D341Med (cell line): ENCODE data around the gene SORBS2.

Experiments used
- DNase-seq: peaks from one replicate; pipeline ENCODE4 v3.0.0; 2012; ENCODE audit warnings: low spot score

The SORBS2 gene

DNA sequence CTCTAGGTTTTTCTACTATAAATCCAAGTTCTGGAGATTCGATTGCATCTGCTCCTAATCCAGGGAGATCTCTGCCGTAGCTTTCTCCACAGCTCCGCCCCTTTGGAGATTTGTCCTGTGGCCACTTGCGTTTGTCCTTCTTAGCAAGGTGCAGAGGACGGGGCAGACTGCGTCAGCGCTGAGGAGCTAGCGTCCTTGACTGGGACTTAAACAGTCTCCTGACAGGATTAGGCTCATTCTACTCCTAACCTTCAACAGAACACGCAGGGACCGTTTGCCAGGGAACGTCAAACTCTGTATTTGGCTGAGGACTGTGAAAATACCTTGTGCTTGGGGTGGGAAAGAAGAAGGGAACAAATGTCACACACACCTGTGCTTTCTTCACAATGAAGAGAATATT, 38.6 kb downstream of the SORBS2 start:
- DNase-seq, result peak; percentile 45

DNA sequence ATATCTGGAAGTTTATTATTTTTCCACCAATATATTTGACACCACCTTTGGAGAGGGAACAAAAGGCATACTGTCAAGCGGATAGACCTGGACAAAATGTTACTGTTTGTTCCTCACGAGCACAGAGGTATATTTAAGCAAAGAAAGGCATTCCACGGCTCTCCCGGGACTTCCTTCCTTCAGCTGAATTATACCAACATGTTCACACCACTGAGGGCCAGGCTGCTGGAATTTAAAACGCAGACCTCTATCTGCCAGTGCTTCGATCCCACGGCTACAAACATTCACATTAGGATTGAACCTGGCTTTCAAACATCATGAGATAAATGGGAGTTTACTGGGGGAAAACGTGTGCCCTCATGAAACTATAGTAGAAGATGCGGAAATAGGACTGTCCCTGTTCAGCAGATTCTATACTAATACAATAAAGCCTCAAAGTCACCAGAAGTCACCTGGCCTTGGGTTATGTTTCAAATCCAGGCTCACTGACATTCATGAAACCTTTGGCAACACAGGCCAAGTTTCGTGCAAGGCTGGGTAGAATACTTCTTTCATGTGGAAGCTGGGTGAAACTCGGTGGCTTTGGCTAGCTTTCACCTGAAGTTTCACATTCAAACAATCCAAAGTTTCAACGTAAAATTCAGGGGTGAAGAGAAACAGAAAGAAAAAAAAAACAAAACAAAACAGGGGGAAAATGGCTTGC, 39.5 kb downstream of the SORBS2 start:
- no peak for DNase-seq

DNA sequence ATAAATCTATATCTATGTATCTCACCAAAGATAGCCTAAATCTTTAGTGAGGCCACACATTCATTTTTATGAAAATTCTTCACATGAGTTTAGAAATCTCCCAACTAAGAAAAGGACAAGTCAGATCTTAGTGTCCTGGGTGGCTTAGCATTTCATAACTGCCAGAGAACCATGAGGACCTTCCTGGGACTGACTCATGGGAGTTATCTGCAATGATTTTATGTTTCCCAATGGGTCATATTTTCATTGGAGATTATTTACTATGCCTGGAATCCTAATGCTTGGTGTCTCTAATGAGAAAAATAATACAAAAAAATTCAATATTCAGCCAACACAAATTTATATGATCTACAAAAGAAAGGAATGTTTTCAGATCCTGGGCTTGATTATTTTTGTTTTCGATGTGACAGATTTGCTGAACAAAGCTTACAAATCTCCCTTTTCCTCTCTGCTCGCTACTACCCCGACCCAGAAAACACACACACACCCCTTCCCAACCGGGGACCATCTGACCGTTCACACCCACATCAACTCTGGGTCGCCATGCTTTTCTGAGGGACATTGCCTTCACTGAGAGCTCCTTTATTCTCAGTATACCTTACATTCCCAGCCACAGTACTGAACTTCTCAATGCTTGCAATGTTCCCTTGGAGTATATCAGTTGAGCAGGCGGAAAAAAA, 40.1 kb downstream of the SORBS2 start:
- DNase-seq, result no peak

DNA sequence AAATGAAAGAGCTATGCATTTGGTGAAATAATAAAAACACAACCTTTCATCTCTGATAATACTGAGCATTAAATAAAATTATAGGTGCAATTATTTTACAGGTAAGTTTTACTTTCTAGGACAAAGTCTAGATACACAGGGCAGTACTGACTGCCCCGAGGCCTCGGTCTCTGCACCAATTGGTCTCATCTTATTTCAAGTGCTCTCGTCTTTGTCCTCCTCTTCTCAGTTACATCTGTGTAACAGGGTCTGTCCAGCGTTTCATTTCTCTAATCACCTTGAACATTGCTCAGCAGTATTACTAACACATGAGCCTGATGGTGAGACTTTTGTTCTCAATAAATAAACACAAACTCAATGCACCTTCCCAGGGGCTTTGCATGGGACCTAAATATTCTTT, 44.5 kb downstream of the SORBS2 start:
- no peak for DNase-seq

DNA sequence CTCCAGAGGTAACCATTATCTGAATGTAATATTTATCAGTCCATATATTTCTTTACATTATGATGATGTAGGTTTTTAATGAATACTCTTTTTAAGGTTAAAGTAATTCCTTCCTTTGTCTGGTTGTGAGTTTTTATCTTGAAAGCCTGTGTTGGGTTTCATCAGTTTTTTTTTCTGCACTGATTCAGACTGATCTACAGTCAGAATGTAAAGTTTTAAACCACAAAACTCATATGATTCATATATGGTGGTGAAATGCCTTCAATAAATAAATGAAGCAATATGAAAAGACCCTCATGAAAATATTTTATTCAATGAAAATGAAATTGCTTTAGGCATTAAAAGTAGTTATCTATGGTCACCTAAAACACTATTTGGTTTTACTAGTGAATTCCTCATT, 47.1 kb downstream of the SORBS2 start:
- no peak for DNase-seq

DNA sequence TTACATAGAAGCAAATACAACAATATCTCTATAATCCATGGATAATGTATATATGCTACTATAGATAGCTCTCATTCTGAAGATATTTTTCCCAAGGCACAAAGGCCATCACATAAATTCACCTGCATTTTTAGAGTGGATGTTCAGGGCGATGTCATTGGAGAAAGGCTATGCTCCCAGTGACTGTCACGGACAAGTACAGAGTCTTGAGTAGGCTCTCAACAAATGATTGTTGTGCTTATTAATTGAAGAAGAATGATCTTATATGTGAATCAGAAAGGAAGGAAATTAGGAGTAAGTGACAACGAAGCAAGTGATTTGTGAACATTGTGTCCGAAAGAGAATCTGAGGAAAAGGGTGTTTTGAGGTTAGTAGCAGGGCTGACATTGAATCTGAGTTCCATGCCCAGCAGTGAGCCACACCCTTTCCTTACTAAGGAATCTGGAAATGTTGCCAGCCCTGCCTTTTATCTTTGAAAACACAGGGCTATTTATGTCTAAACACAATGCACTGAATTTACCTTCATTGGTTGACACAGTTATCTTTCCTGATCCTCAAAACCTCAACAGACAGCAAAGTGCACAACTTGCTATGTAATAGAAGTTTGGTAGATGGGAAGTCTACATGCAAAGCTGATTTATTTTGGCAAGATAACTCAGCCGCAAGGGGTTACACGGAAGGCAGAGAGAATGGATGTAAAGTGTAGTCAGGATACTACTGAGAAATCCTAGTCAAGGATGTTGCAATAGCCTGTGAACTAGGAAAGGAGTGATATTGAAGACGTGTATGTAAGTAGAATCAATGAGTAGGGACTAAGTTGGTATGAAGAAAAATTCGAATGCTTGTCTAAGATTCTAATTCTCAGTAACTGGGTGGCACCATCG, 50.4 kb downstream of the SORBS2 start:
- DNase-seq, result no peak

DNA sequence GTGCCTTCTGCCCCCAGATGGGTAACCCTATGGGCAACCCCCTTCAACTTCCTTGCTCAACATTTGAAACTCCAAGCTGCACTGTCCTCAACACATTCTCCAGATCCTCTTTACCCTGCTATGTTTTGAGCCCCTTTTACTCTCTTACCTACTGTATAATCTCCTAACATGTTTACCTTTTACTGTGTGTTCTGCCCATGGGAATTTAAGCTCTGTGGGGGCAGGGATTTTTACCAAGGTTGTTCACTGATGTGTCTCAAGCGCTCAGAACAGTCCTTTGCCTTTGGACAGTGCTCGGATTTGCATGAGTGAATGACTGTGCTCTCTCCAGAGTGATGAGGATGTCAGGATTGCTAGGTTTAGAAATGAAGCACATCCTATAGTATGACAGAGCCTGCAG, 53.2 kb downstream of the SORBS2 start:
- DNase-seq, result no peak

DNA sequence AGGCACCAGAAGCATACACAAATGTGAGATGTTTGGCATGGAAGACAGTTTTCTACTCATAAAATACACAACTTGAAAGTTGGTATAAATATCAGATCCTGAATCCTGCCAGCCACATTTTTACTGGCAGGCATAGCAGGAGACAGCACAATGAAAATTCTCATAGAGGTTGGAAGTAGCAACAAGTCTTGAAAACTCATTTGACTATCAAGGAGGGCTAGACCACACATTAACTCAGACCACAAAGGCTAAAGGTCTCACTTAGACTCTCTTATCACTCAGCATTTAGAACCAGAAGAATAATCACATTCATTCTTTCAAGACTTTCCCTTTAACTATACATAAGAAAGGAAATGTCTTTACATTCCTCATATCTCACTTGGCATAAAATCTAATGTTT, 56.5 kb downstream of the SORBS2 start:
- DNase-seq, result no peak

DNA sequence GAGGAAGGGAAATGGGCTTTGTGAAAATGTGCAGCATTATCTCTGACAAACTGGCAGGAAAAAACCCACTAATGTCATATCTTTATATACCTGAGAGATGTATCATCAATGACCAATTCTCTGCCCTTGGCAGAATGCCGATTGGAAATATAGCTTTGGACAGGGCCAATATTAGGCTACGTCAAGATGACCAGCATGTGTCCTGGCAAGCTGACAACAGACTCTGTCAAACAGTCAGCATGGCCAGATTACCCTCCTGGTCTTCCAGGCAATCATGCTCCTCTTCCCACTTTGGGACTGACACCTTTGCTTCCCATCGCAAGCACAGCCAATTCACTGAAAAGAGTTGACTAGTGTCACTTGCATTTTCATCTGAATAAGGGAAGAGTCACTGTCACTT, 57.0 kb downstream of the SORBS2 start:
- no peak for DNase-seq

DNA sequence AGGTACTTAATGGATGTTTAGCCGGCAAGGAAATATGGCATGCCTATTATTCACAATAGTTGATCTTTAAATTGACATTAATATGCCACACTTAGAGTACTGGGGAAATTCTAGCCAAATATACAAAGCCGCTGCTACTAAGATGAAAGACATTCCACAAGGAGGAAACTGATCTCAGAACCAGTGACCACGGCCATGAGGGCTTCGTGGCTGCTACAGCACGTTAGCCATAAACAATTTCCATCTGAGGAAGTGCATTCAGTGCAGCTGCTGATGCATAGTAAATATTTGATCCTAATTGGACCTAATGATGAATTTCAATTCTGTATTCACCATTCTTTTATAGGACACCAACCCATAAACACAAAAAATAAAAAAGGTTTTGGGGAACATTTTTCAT, 59.1 kb downstream of the SORBS2 start:
- DNase-seq, result no peak

DNA sequence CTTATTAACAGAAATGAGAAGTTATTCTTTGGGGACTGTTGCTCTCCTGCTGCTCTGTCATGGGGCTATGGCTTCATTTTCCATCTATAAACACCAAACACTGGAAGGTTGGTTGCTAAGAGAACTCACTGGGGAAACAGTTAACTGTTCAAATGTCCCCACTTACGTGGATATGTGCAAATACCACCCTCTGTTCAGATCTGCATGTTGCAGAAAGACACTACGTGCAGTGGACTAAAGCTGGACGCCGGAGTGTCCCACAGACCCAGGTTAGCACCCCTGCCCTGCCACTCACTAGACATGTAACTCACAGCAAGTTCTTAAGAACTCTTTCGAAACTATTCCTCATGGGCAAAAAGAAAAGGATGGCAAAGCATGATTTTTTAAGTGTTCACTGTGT, 62.1 kb downstream of the SORBS2 start:
- DNase-seq, result no peak

DNA sequence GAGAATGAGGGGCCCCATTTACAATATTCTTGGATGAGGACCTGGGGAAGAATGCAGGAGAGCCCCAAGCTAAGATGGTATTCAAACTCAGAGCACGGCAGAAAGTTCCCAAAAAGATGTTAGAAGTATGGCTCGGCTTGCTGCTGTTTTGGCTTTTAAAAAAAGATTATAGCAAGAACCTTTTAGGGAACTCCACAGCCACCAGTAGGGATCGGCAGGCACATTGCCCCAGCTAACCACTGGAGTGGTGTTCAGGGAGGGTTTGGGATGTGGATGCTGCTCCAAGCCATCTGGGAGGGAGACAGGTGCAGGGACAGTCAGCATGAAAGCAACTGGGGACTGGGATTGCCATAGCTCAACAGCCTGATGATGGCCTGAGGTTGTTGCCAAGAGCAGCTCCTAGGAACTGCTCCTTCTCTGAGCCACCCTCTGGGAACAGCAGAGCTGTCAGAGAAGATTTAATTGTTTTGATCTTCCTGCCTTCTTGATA, 63.0 kb downstream of the SORBS2 start:
- no peak for DNase-seq

DNA sequence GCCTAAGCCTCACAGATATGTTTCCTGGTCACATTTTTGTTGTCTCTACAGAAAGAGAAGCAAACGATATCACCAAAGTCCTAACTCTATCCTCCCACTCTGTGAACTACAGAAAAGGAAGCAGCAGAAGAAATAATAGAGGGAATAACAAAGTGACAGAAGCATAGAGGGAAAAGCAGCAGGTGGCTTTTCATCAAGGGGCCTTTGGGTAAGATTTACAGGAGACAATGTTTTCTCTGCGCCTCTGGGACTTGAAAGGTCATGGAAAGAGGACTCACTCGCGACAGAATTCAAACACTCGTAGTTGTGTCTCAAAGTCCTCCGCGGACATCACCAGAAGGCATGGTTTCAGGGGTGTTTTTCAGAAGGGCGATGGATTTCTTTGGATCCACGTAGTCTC, 66.1 kb downstream of the SORBS2 start:
- no peak for DNase-seq

DNA sequence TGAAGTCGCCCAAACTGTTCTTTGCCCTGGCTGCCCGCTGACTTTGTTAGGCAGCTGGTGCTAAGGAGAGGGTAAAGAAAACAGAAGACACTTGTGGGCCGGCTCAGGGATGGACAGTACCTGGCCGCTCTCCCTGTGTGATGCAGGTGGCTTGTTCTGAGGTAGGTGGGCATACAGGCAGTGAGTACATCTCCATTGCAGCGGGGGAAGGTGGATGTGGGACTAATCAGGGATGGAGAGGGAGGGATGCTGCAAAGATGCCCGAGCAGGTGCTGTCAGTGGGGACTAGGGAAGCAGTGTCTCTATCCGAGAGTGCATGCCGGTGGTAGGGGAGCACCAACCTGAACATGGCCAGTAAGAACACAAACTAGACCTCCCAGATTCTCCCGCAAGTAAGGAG, 67.0 kb downstream of the SORBS2 start:
- DNase-seq, result no peak

DNA sequence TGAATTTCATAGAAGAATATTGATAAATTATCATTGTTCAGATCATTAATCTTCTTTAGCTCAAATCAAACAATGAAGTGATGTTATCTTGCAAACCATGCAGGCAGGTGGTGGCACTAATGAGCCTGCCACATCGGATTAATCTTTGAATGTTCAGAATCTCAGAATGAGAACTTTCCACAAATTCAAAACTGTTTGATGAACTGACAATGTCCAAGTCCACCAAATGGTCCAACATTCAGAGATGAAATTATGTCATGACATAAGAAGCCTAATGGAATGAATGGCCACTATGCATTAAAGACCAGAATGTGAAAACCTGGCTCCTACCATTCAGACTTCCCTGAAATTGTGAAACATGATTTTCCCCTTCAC, 67.5 kb downstream of the SORBS2 start:
- no peak for DNase-seq

DNA sequence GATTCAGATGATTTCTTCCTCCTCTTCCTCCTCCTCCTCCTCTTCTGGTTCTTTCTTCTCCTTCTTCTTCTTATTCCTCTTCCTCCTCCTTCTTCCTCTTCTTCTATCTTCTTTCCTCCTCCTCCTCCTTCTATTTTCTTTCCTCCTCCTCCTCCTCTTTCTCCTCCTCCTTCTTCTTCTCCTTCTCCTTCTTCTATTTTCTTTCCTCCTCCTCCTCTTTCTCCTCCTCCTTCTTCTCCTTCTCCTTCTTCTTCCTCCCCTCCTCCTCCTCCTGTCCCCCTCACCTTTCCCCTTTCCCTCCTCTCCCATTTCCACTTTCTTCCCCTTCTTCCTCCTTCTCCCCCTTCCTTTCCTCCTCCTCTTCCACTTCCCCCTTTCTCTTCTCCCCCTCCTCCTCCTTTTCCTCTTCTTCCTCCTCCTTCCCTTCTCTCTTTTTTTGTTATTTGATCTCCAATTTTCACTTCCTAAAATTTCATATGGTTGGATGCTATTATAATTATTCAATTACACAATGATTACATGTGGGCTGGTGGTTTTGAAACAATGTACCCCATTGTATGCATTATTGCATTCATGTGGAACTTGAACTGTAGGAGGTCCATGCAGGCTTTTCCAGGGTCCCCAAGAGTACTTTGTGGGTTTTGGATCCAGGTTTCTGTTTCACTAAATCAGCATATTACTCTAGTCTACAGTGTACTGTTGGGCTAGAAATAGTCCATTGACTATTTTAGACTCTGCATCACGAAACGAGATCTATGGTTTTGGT, 68.1 kb downstream of the SORBS2 start:
- no peak for DNase-seq

DNA sequence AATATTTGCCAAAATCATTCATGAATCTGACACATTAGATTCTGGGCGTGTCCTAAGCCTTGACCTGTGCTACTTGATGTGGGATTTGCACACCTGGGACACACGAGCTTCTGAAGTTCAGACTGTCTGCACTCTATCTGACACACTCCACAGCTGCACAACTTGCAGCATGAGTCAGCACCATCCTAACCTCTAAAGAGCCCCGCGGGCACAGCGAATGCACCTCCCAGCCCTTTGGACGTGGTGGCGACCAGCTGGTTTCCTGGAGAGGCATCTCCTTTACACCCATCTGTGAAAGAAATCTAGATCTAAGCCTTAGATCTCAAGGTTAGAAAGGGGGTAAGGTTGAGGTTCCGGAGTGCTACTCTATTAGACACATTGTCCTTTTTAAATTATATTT, 69.2 kb downstream of the SORBS2 start:
- no peak for DNase-seq

DNA sequence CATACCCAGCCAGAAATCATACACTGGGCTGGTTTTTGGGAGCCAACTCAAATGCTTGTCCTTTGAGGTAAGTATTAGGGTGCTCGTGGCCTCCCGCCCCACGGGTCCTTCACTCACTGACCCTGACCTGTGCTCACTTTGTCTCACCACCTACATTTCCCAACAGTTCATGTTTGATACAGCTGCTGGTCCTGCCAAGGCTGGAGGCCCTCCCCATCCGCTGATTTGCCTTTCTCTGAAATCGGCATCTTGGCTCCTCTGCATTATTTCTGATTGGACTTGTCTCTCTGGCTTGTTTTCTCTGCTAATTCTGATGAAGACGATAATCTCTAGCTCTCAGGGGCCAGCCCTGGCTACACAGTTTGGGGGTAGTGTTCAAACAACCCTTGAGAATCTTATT, 70.2 kb downstream of the SORBS2 start:
- DNase-seq, result no peak

DNA sequence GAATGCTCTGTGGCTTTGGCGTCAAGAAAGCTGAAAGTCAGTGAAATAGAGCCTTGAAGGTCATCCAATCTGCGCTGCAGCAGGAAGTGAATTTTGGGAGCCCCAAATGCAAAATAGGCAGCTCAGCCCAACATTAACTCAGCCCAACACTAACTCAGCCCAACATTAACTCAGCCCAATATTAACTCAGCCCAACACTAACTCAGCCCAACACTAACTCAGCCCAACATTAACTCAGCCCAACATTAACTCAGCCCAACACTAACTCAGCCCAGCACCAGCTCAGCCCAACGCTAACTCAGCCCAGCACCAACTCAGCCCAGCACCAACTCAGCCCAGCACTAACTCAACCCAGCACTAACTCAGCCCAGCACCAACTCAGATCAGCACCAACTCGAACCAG, 71.5 kb downstream of the SORBS2 start:
- DNase-seq, result no peak

DNA sequence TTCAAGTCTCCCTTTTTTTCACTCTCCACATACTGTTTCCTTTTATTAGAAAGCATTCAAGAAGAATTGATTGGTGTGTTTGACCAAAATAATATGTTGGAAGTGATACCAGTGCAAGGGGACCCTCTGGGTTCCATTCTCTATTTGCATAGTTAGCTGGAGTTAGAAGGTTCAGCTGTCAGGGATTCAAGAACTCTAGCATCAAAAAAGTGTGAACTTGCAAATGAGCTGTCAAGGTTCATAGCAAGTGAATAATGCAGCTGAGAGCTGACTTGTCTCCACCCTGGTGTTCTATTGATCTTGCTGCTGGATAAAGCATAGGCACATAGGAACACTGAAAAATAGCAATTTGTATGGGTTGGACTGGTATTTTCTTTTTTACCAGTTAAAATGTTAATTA, 73.2 kb downstream of the SORBS2 start:
- no peak for DNase-seq

DNA sequence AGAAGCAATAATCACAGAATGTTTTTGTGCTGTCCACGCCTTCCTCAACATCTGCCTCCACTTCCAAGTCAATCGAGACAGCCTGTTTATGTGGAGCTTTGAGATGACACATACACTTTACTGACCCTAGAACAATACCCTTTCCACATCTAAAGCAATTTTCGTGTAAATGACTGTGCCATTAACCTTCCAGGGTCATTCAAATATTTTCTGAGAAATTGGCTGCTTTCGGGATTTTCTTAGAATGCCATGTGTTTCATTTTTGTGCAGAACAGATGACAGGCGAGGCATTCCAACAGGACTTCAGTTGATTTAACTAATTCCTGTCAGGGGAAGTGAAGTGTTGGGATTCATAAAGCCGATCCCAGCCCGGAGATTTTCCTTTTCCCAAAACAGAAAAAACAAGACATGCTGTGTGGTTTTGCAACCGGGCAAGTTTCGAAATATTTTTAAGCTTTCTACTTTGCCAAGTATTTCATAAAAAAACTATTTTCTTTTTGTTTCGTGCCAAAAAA, 73.9 kb downstream of the SORBS2 start:
- no peak for DNase-seq

DNA sequence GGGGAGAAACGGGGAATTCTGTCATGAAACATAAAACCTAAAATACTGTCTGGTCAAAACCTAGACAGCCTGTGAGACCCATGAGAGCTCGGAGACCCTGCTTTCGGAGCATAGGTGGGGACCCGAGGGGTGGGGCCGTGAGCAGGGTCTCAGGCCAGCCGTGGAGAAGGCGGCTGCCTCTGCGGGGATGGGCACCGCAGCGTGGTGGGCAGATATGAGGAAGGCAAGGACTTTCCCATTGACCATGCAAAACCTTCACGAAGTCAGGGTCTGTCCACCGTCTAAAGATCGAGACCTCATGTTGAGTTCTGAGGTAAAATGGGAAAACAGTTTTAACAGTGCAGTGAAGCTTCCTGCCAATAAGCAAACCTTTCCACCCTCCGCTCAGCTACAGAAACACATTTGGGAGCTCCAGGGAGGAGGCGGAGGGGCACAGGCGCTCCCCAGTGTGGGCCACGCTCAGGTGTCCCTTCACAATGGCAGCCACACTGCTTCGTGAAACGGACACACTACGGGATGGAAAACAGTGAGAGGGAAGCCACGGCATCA, 74.4 kb downstream of the SORBS2 start:
- no peak for DNase-seq
